BE2C (cell line): ENCODE data around the gene PLCL2.

Source experiments
- DNase-seq: peaks from one replicate; pipeline ENCODE4 v3.0.0-alpha.2; 2020
- H3K27me3 ChIP-seq: fragments of 250-450 bp; sonication (Bioruptor Pico); 2 replicates; pipeline ENCODE4 v1.5.1; 2020; ENCODE audit warnings: mild to moderate bottlenecking
- H3K36me3 ChIP-seq: fragments of 250-450 bp; sonication (Bioruptor Pico); 2 replicates; pipeline ENCODE4 v1.5.1; 2020; ENCODE audit warnings: mild to moderate bottlenecking
- H3K4me1 ChIP-seq: fragments of 250-450 bp; sonication (Bioruptor Pico); 2 replicates; pipeline ENCODE4 v1.5.1; 2020
- H3K4me3 ChIP-seq: 2 replicates; pipeline ENCODE4 v1.5.1; 2011; ENCODE audit warnings: low read depth, low read length
- H3K9me3 ChIP-seq: fragments of 250-450 bp; sonication (Bioruptor Pico); 2 replicates; pipeline ENCODE4 v1.5.1; 2020
- CTCF ChIP-seq: IDR thresholded peaks from 2 replicates; pipeline ENCODE4 v1.5.1; 2012; ENCODE audit warnings: mild to moderate bottlenecking, low read depth, low read length

Gene PLCL2

DNA sequence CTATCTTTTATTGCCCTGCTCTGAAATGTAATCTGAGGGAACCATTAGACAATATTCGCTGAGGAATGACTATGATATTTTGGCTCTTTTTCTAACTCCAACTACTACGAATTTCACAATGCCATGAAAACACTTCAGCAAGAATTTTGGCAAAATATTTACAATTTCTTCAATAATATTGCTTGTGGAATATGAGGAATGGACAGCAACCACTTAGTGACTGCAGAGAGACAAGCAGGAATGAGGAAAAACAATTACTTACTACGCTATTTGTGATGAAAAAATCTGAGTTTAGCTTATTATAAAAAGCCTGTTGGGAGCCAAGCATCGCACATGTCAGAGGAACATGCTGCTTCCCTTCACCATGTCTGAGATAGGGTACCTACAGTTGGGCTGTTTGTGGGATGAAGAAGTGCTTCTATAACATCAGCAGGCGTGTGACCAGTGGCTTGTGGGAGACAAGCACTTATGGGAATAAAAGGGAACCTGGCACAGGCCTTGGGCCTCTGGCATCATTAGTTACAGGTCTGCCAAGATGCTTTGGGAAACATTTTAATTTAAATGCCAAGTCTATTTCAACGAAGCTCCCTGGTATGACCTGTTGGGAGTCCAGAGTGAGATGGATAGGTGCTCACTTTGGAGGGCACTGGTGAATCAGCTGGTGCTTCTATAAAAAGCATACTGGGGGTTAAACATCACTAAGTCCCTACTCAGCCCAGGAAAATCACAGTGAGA is 2.7 kb upstream of the PLCL2 start:
- Histone ChIP-seq H3K9me3 (no peaks in the 10 kb centered on the region), H3K4me1 (no peaks in the 10 kb centered on the region), H3K27me3 (no peaks in the 10 kb centered on the region), H3K4me3 (no peak overlapping the region), H3K36me3 (no peaks in the 10 kb centered on the region)
- no peak for TF ChIP-seq CTCF
- DNase-seq = no peak

- Histone ChIP-seq H3K9me3 (no peaks in the 10 kb centered on the region), H3K4me1 (no peaks in the 10 kb centered on the region), H3K27me3 (no peaks in the 10 kb centered on the region), H3K4me3 (no peak overlapping the region), H3K36me3 (no peaks in the 10 kb centered on the region)
- TF ChIP-seq CTCF = no peak
- no peak for DNase-seq
Observed at GRCh38 chr3:16883057-16883722, 1.6 kb upstream of the PLCL2 start.

- H3K4me3 ChIP-seq = no peak overlapping the region
- TF ChIP-seq CTCF = no peak
- no peak for DNase-seq
- no peaks in the 10 kb centered on the region for H3K36me3 ChIP-seq
- H3K9me3 ChIP-seq = no peaks in the 10 kb centered on the region
- no peaks in the 10 kb centered on the region for H3K27me3 ChIP-seq
- H3K4me1 ChIP-seq = no peaks in the 10 kb centered on the region
Observed at GRCh38 chr3:16883723-16884083, 1.1 kb upstream of the PLCL2 start.

DNA sequence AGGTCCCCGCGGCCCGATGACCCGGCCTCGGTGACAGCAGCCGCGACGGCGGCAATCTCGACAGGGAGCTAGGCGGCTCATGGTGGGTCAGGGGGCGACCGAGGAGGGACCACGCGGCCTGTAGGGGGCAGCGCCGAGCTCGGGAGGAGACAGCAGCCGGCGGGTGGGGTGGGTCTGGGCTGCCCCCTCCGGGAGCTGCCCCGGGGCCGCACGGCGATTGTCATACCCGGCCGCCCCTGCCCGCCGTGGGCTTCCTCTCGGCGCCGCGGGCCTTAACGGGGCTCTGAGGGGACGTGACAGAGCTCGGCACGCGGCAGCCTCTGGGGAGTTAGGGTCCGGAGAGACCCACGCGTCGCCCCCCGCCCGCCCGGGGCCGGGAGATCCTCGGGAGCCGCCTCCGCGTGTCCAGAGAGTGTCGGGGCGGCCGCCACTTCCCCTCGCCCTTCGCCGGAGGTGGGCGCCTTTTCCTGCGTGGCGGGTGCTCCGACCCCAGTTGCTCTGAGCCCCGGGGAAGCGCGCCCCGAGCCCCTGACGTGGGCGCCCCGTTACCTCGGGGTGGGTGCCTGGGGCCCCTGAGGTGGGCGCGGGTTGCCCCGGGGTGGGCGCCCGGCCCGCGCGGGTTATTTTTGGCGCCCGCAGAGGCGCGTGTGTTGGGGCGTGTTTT is 539 bp upstream of the PLCL2 start:
- peak; percentile 54 for DNase-seq
- Histone ChIP-seq H3K4me1 (no peaks in the 10 kb centered on the region), H3K27me3 (no peaks in the 10 kb centered on the region), H3K36me3 (no peaks in the 10 kb centered on the region), H3K4me3 (peak overlapping the region; percentile 66), H3K9me3 (no peaks in the 10 kb centered on the region)
- peak; percentile 22; the same call in 1 of the 2 replicates for TF ChIP-seq CTCF

- Histone ChIP-seq H3K4me1 (no peaks in the 10 kb centered on the region; the same call in 1 of the 2 replicates), H3K4me3 (peak overlapping the region; percentile 66), H3K36me3 (no peaks in the 10 kb centered on the region), H3K9me3 (no peaks in the 10 kb centered on the region), H3K27me3 (no peaks in the 10 kb centered on the region)
- no peak for DNase-seq
- TF ChIP-seq CTCF = no peak
Observed at GRCh38 chr3:16885593-16886302, 993 bp downstream of the PLCL2 start.
